Activated naive CD8-positive, alpha-beta T cell treated with anti-CD3 and anti-CD28 coated beads, Interleukin-2, amount 10 ng/mL, durations not matched to agents 7 days and 5 days (primary cell): ENCODE data around the gene RDH11. TPM values are rescaled to one million over a fixed set of nuclear protein-coding genes. Genes with fewer than 3 reads are reported as not detected.
A peak's percentile ranks its signal among the peaks of the same experiment; 100 is the strongest.

Experiments
- ATAC-seq: fragments of 150-1000 bp; cut with Tn5 transposase; one replicate; pipeline ENCODE4 v1.10.0; 2021; ENCODE audit warnings: low read depth, moderate library complexity
- POLR2A ChIA-PET: fragments of 350-600 bp; sonication (Branson Sonifier 250); formaldehyde crosslinking; loops from one replicate; lab custom pipeline; 2021; ENCODE audit warnings: antibody characterized with exemption; lab: Charles Lee
- DNase-seq: peaks from one replicate; pipeline ENCODE4 v3.0.0; 2021
- H3K27ac Mint-ChIP-seq: one replicate; pipeline ENCODE4 v1.8.0; 2022; ENCODE audit warnings: mild to moderate bottlenecking, mixed read lengths
- H3K27me3 Mint-ChIP-seq: one replicate; pipeline ENCODE4 v1.8.0; 2022; ENCODE audit warnings: mild to moderate bottlenecking, moderate library complexity, mixed read lengths
- H3K36me3 Mint-ChIP-seq: one replicate; pipeline ENCODE4 v1.8.0; 2021; ENCODE audit warnings: mild to moderate bottlenecking, mixed read lengths
- H3K4me1 Mint-ChIP-seq: one replicate; pipeline ENCODE4 v1.8.0; 2021; ENCODE audit warnings: mixed read lengths
- H3K4me3 Mint-ChIP-seq: one replicate; pipeline ENCODE4 v1.8.0; 2022; ENCODE audit warnings: mild to moderate bottlenecking, moderate library complexity, mixed read lengths
- H3K9me3 Mint-ChIP-seq: one replicate; pipeline ENCODE4 v1.8.0; 2021; ENCODE audit warnings: mixed read lengths
- total RNA-seq, 2 experiments: library from RNA; stranded (reverse); gene quantifications; one replicate each; pipeline ENCODE4 v1.2.3, GENCODE V29; 2021

Gene RDH11
- total RNA-seq, 2 experiments from 2014 or later = 54.9 to 55.5 TPM

GRCh38 chr14:67665868-67666267 lies 29.7 kb downstream of the RDH11 start:
- Mint-ChIP-seq H3K27ac (no peak overlapping the region), H3K36me3 (peaks cover 6% of the 10 kb centered on the region), H3K9me3 (no peaks in the 10 kb centered on the region), H3K4me3 (no peak overlapping the region), H3K4me1 (peaks cover 22% of the 10 kb centered on the region), H3K27me3 (no peaks in the 10 kb centered on the region)
- no peak for ATAC-seq
- DNase-seq = no peak
- POLR2A ChIA-PET = interaction anchor here (0.6 to 1.9 kb wide), 4 partner anchors 23 to 53 kb away, joined by 3 to 5 read pairs (median 4); partner anchors contain the start of gene ARG2

GRCh38 chr14:67663633-67664032 lies 31.9 kb downstream of the RDH11 start:
- peaks cover 7% of the 10 kb centered on the region for H3K36me3 Mint-ChIP-seq
- no peak overlapping the region for H3K4me3 Mint-ChIP-seq
- peaks cover 16% of the 10 kb centered on the region for H3K4me1 Mint-ChIP-seq
- DNase-seq (no peak), ATAC-seq (no peak)
- no peaks in the 10 kb centered on the region for H3K9me3 Mint-ChIP-seq
- no peak overlapping the region for H3K27ac Mint-ChIP-seq
- H3K27me3 Mint-ChIP-seq = no peaks in the 10 kb centered on the region
- POLR2A ChIA-PET = interaction anchor here (0.7 kb wide), 1 partner anchor 111 kb away, joined by 3 read pairs; no protein-coding TSS in a partner anchor

GRCh38 chr14:67653651-67654280 lies 41.8 kb downstream of the RDH11 start:
- POLR2A ChIA-PET = no interaction called here

GRCh38 chr14:67652189-67652588 lies 43.4 kb downstream of the RDH11 start:
- no peaks in the 10 kb centered on the region for H3K9me3 Mint-ChIP-seq
- no peak overlapping the region for H3K27ac Mint-ChIP-seq
- no peak overlapping the region for H3K4me3 Mint-ChIP-seq
- H3K27me3 Mint-ChIP-seq = no peaks in the 10 kb centered on the region
- peaks cover 12% of the 10 kb centered on the region for H3K36me3 Mint-ChIP-seq
- POLR2A ChIA-PET = no interaction called here
- no peak for DNase-seq
- no peak for ATAC-seq
- no peaks in the 10 kb centered on the region for H3K4me1 Mint-ChIP-seq

More at GRCh38 chr14:67653651-67654280, 41.8 kb downstream of the RDH11 start:
- H3K9me3 Mint-ChIP-seq = no peaks in the 10 kb centered on the region
- no peak overlapping the region for H3K4me3 Mint-ChIP-seq
- H3K27ac Mint-ChIP-seq = no peak overlapping the region
- ATAC-seq = no peak
- peaks cover 18% of the 10 kb centered on the region for H3K36me3 Mint-ChIP-seq
- no peaks in the 10 kb centered on the region for H3K27me3 Mint-ChIP-seq
- no peak for DNase-seq
- H3K4me1 Mint-ChIP-seq = peaks cover 2% of the 10 kb centered on the region

- Mint-ChIP-seq H3K9me3 (no peaks in the 10 kb centered on the region), H3K27me3 (no peaks in the 10 kb centered on the region), H3K4me3 (no peak overlapping the region), H3K27ac (no peak overlapping the region), H3K36me3 (peaks cover 9% of the 10 kb centered on the region), H3K4me1 (no peaks in the 10 kb centered on the region)
- POLR2A ChIA-PET = interaction anchor here (0.6 kb wide), 1 partner anchor 11 kb away, joined by 3 read pairs; no protein-coding TSS in a partner anchor
- ATAC-seq (no peak), DNase-seq (no peak)
These were observed 44.9 kb downstream of the RDH11 start for GRCh38 chr14:67650694-67651093.

- POLR2A ChIA-PET = no interaction called here
- no peaks in the 10 kb centered on the region for H3K9me3 Mint-ChIP-seq
- no peak for ATAC-seq
These were observed 45.4 kb downstream of the RDH11 start for GRCh38 chr14:67650151-67650550.

GRCh38 chr14:67646131-67646530 lies 49.4 kb downstream of the RDH11 start:
- no peaks in the 10 kb centered on the region for H3K9me3 Mint-ChIP-seq
- H3K27me3 Mint-ChIP-seq = no peaks in the 10 kb centered on the region
- H3K27ac Mint-ChIP-seq = no peak overlapping the region
- DNase-seq = no peak
- no peak overlapping the region for H3K4me3 Mint-ChIP-seq
- H3K4me1 Mint-ChIP-seq = peaks cover 10% of the 10 kb centered on the region
- H3K36me3 Mint-ChIP-seq = peaks cover 11% of the 10 kb centered on the region
- POLR2A ChIA-PET = no interaction called here
- no peak for ATAC-seq

More at GRCh38 chr14:67650151-67650550, 45.4 kb downstream of the RDH11 start:
- Mint-ChIP-seq H3K4me1 (no peaks in the 10 kb centered on the region), H3K27me3 (no peaks in the 10 kb centered on the region), H3K36me3 (peaks cover 11% of the 10 kb centered on the region), H3K27ac (no peak overlapping the region), H3K4me3 (no peak overlapping the region)
- DNase-seq = no peak

- Mint-ChIP-seq H3K4me3 (no peak overlapping the region), H3K36me3 (peaks cover 9% of the 10 kb centered on the region)
- DNase-seq = no peak
These were observed 50.1 kb downstream of the RDH11 start for GRCh38 chr14:67645414-67645813.

GRCh38 chr14:67644428-67644827 lies 51.1 kb downstream of the RDH11 start:
- Mint-ChIP-seq H3K36me3 (peaks cover 6% of the 10 kb centered on the region), H3K27ac (no peak overlapping the region), H3K27me3 (no peaks in the 10 kb centered on the region), H3K9me3 (no peaks in the 10 kb centered on the region), H3K4me3 (no peak overlapping the region), H3K4me1 (peaks cover 10% of the 10 kb centered on the region)
- ATAC-seq (no peak), DNase-seq (no peak)
- POLR2A ChIA-PET = no interaction called here

More at GRCh38 chr14:67645414-67645813, 50.1 kb downstream of the RDH11 start:
- POLR2A ChIA-PET = no interaction called here
- no peak for ATAC-seq
- H3K9me3 Mint-ChIP-seq = no peaks in the 10 kb centered on the region
- peaks cover 10% of the 10 kb centered on the region for H3K4me1 Mint-ChIP-seq
- H3K27me3 Mint-ChIP-seq = no peaks in the 10 kb centered on the region
- no peak overlapping the region for H3K27ac Mint-ChIP-seq

GRCh38 chr14:67643713-67644112 lies 51.9 kb downstream of the RDH11 start:
- Mint-ChIP-seq H3K9me3 (no peaks in the 10 kb centered on the region), H3K27ac (no peak overlapping the region)
- no peak for DNase-seq

GRCh38 chr14:67641902-67642749 lies 53.4 kb downstream of the RDH11 start:
- Mint-ChIP-seq H3K27me3 (no peaks in the 10 kb centered on the region), H3K4me1 (peaks cover 10% of the 10 kb centered on the region), H3K27ac (peak overlapping the region; percentile 23), H3K36me3 (peaks cover 6% of the 10 kb centered on the region), H3K4me3 (no peak overlapping the region), H3K9me3 (no peaks in the 10 kb centered on the region)
- DNase-seq (no peak), ATAC-seq (peak; percentile 54)
- POLR2A ChIA-PET = interaction anchor here (0.8 to 1.1 kb wide), 2 partner anchors 25 to 34 kb away, joined by 3 to 5 read pairs; no protein-coding TSS in a partner anchor

More at GRCh38 chr14:67643713-67644112, 51.9 kb downstream of the RDH11 start:
- H3K36me3 Mint-ChIP-seq = peaks cover 6% of the 10 kb centered on the region
- no peak for ATAC-seq
- POLR2A ChIA-PET = interaction anchor here (0.5 to 1.1 kb wide), 2 partner anchors 32 to 85 kb away, joined by 5 to 6 read pairs; no protein-coding TSS in a partner anchor
- no peaks in the 10 kb centered on the region for H3K27me3 Mint-ChIP-seq
- H3K4me1 Mint-ChIP-seq = peaks cover 10% of the 10 kb centered on the region
- H3K4me3 Mint-ChIP-seq = no peak overlapping the region

GRCh38 chr14:67641480-67641879 lies 54.1 kb downstream of the RDH11 start:
- H3K27me3 Mint-ChIP-seq = no peaks in the 10 kb centered on the region
- no peak overlapping the region for H3K4me3 Mint-ChIP-seq
- DNase-seq = no peak
- peaks cover 10% of the 10 kb centered on the region for H3K4me1 Mint-ChIP-seq
- no peak overlapping the region for H3K27ac Mint-ChIP-seq
- H3K36me3 Mint-ChIP-seq = peaks cover 4% of the 10 kb centered on the region
- POLR2A ChIA-PET = no interaction called here
- H3K9me3 Mint-ChIP-seq = no peaks in the 10 kb centered on the region
- ATAC-seq = no peak

GRCh38 chr14:67638642-67639041 lies 56.9 kb downstream of the RDH11 start:
- Mint-ChIP-seq H3K27ac (no peak overlapping the region), H3K4me3 (no peak overlapping the region), H3K4me1 (peaks cover 7% of the 10 kb centered on the region), H3K36me3 (peaks cover 3% of the 10 kb centered on the region), H3K9me3 (no peaks in the 10 kb centered on the region), H3K27me3 (no peaks in the 10 kb centered on the region)
- DNase-seq (no peak), ATAC-seq (no peak)
- POLR2A ChIA-PET = no interaction called here
